T-helper 1 cell treated with Interleukin-12 subunit alpha and Interleukin-12 subunit beta and Interleukin-4 antibody, amounts not matched to agents 30 μg/mL and 1 μg/mL, for 36 hours (primary cell): ENCODE results near the gene IGSF21.

Experiments used
- H3K27ac Mint-ChIP-seq: one replicate; pipeline ENCODE4 v1.8.0; 2021; ENCODE audit warnings: mild to moderate bottlenecking, mixed read lengths
- H3K27me3 Mint-ChIP-seq: one replicate; pipeline ENCODE4 v1.8.0; 2021; ENCODE audit warnings: low read depth, mixed read lengths
- H3K36me3 Mint-ChIP-seq: one replicate; pipeline ENCODE4 v1.8.0; 2021; ENCODE audit warnings: low read depth, mixed read lengths
- H3K4me1 Mint-ChIP-seq: one replicate; pipeline ENCODE4 v1.8.0; 2021; ENCODE audit warnings: low read depth, mixed read lengths
- H3K4me3 Mint-ChIP-seq: one replicate; pipeline ENCODE4 v1.8.0; 2021; ENCODE audit warnings: mild to moderate bottlenecking, moderate library complexity, mixed read lengths
- H3K9me3 Mint-ChIP-seq: one replicate; pipeline ENCODE4 v1.8.0; 2021; ENCODE audit warnings: mixed read lengths

The IGSF21 gene

DNA sequence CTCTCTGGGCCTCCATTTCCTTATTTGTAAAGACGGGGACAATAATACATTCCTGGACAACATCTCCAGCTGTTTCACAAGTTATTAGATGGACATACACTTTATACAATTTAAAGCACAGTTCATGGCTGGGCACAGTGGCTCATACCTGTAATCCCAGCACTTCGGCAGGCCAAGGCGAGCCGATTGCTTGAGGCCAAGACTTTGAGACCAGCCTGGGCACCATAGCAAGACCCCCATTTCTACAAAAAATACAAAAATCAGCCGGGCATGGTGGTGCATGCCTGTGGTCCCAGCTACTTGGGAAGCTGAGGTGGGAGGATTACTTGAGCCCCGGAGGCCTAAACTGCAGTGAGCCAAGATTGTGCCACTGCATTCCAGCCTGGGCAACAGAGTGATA is 34.1 kb downstream of the IGSF21 start:
- no peaks in the 10 kb centered on the region for H3K36me3 Mint-ChIP-seq
- no peaks in the 10 kb centered on the region for H3K27me3 Mint-ChIP-seq
- no peak overlapping the region for H3K27ac Mint-ChIP-seq
- H3K9me3 Mint-ChIP-seq, result no peaks in the 10 kb centered on the region
- H3K4me3 Mint-ChIP-seq, result no peak overlapping the region
- no peaks in the 10 kb centered on the region for H3K4me1 Mint-ChIP-seq

DNA sequence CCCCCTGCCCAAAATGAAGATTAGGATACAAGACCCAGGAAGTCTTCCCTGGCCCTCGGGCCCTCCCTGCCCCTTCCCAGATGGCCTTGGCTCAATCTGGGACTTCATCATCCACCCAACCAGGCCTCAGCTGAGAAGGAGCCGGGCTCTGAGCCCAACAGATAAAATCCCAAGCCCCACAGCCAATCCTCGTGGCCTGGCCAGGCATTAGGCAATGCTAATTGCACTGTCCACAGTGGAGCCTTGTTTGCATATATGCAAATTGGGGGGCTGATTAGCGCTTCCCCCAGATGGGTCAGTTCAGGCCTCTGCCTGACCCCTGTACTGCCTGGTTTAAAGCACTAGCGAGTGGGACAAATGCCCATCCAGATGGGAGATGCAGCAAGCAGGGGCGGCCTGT is 34.9 kb downstream of the IGSF21 start:
- Mint-ChIP-seq H3K36me3 (no peaks in the 10 kb centered on the region), H3K4me1 (no peaks in the 10 kb centered on the region), H3K4me3 (no peak overlapping the region), H3K9me3 (no peaks in the 10 kb centered on the region), H3K27me3 (no peaks in the 10 kb centered on the region), H3K27ac (no peak overlapping the region)

DNA sequence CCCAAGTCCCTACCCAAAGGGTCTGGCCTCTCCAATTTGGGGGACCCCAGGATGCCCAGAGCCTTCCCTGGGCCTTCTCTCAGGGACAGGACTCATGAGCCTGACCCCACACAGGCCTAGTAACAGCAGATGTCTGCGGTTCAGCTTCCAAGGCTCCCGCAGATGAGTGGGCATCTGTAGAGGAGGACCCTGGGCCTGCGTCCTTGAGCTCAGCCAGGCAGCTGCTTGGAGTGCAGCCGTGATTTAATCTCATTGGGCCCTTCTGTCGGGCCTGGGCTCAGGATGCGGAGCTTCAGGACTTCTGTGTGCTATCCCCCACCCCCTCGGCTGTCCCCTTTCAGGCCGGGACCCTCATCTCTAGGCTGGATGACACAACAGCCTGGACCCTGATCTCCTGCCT is 35.4 kb downstream of the IGSF21 start:
- no peaks in the 10 kb centered on the region for H3K36me3 Mint-ChIP-seq
- H3K27ac Mint-ChIP-seq, result no peak overlapping the region
- no peak overlapping the region for H3K4me3 Mint-ChIP-seq
- no peaks in the 10 kb centered on the region for H3K4me1 Mint-ChIP-seq
- no peaks in the 10 kb centered on the region for H3K27me3 Mint-ChIP-seq
- H3K9me3 Mint-ChIP-seq, result no peaks in the 10 kb centered on the region

DNA sequence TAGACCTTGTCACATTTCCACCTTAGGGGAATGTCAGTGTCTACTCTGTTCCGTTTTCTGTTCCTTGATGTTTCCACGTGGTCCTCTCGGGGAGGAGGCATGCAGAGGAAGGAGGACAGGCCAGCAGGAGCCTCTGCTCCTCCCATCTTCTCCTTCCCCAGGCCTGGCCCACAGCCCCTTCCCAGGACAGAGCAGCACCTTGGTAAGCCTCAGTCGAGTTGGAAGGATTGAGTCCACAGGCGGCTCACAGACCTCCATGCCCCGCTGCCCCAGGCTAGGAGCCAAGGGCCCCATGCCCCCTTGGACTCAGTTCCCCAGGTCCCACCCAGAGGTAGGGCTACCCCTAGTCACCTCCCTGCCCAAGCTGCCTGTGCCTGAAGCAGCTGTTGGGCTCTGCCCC is 36.5 kb downstream of the IGSF21 start:
- Mint-ChIP-seq H3K4me3 (no peak overlapping the region), H3K27ac (no peak overlapping the region), H3K36me3 (no peaks in the 10 kb centered on the region), H3K9me3 (no peaks in the 10 kb centered on the region), H3K27me3 (no peaks in the 10 kb centered on the region), H3K4me1 (no peaks in the 10 kb centered on the region)

DNA sequence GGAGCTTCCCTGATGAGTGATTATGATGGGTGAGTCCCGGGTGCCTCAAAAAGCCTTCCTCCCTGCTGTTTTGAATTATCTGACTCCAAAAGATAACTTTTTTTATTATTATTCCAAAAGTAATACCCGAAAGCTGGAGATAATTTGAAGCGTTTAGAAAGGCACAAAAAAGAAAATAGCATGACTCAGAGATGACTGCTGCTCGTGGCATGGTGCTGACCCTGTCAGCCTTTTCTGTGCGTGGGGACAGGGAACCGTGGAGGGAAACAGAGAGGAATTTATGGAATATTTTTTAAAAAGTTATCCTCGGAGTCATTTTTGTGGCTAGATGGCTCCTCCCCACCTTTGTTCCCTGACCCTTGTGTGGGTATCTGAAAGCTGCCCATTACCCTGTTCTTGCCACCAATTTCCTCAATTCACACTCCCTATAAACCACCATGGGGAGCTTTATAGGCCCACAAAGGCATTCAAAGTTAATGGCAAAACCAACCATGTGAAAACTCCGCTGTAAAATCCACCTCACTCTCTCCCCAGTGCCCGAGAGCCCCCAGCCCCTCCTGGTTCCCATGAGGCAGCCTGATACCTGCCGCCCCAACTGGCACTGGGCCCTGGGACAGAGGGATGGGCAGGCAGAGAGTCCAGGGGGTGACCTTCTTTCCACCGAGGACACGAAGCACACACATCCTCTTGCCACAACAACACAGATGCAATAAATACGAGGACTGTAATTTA is 37.5 kb downstream of the IGSF21 start:
- H3K36me3 Mint-ChIP-seq, result no peaks in the 10 kb centered on the region
- H3K27ac Mint-ChIP-seq, result no peak overlapping the region
- H3K4me3 Mint-ChIP-seq, result no peak overlapping the region
- H3K4me1 Mint-ChIP-seq, result no peaks in the 10 kb centered on the region
- H3K27me3 Mint-ChIP-seq, result no peaks in the 10 kb centered on the region
- no peaks in the 10 kb centered on the region for H3K9me3 Mint-ChIP-seq

DNA sequence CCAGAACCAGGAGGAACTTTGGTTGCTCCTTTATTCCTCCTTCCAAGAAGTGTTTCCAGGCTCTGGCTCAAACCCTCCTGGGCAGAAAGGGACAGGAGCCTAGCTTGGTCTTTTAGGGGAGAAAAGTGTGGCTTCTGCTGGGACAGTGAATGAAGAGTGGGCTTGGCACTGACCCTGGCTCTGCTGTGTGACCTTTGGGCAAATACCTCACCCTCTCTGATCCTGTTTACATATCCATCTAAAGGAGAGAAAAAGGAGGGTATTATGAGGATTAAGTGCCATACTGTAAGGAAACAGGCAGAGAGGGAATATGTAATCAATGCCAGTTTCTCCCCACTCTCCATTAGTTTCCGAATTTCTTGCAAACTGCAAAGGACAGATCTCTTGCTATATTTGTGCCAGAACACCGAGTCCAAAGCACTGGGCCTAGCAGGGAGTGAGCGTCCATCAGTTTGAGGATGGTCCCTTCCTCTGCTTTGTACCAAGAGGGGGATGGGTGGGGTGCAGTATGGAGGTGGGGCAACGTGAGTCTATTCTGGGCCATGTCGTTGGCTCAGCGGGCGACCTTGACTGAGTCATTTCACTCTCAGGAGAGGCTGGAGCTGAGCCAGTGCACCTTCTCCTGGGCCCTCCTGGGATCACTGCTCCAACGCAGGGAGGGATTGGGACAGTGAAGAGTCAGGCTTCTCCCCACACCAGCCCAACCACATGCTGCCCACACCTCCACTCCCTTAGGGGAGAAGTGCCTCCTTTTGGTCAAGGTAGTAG is 38.4 kb downstream of the IGSF21 start:
- Mint-ChIP-seq H3K27ac (no peak overlapping the region), H3K4me1 (no peaks in the 10 kb centered on the region), H3K36me3 (no peaks in the 10 kb centered on the region), H3K4me3 (no peak overlapping the region), H3K27me3 (no peaks in the 10 kb centered on the region), H3K9me3 (no peaks in the 10 kb centered on the region)

DNA sequence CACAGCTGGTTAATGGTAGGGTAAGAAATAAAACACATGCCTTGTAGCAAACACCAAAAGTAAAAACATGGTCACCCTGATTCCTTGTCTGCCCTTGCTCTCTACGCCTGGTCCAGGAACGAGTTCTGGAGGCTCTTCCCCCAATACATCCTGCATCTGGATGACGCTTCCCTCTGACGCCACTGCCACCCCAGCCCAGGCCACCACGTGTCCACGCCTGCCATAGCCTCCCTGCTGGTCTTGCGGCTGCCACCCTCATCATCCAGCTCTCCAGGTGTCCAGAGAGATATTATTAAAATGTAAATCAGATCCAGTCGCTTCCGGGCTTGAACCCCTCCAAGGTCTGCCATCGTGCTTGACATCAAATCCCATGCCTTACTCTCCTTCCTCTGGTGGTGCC is 39.3 kb downstream of the IGSF21 start:
- Mint-ChIP-seq H3K27ac (no peak overlapping the region), H3K4me3 (no peak overlapping the region), H3K27me3 (no peaks in the 10 kb centered on the region), H3K4me1 (no peaks in the 10 kb centered on the region), H3K36me3 (no peaks in the 10 kb centered on the region), H3K9me3 (no peaks in the 10 kb centered on the region)

DNA sequence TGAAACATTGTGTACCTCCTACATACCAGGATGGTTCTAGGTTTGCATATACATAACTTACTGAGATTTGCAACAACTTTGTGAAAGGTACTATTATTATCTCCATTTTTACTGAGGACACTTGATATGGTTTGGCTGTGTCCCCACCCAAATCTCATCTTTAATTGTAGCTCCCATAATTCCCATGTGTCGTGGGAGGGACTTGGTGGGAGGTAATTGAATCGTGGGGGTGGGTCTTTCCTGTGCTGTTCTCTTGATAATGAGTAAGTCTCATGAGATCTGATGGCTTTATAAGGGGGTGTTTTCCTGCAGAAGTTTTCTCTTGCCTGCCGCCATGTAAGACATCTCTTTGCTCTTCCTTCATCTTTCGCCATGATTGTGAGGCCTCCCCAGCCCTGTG is 40.1 kb downstream of the IGSF21 start:
- Mint-ChIP-seq H3K4me1 (no peaks in the 10 kb centered on the region), H3K27ac (no peak overlapping the region), H3K9me3 (no peaks in the 10 kb centered on the region), H3K36me3 (no peaks in the 10 kb centered on the region), H3K4me3 (no peak overlapping the region), H3K27me3 (no peaks in the 10 kb centered on the region)

DNA sequence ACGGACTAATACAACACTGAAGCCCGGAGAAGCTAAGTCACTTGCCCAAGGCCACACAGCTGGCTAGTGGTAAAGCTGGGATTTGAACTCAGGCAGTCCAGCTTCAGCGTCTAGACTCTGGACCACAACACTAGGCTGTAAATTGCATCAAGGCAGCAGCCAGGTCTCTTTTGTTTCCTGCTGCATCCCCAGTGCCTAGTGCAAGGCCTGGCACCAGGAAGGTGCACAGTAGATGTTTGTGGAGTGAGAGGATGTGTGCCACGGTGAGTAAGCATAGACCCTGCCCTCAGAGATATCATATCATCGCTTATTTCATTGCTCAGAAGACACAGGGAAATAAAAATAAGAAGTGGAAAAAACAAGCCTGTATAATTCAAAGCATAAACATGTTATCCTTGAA is 40.9 kb downstream of the IGSF21 start:
- Mint-ChIP-seq H3K4me3 (no peak overlapping the region), H3K4me1 (no peaks in the 10 kb centered on the region), H3K27me3 (no peaks in the 10 kb centered on the region), H3K36me3 (no peaks in the 10 kb centered on the region), H3K9me3 (no peaks in the 10 kb centered on the region), H3K27ac (no peak overlapping the region)

DNA sequence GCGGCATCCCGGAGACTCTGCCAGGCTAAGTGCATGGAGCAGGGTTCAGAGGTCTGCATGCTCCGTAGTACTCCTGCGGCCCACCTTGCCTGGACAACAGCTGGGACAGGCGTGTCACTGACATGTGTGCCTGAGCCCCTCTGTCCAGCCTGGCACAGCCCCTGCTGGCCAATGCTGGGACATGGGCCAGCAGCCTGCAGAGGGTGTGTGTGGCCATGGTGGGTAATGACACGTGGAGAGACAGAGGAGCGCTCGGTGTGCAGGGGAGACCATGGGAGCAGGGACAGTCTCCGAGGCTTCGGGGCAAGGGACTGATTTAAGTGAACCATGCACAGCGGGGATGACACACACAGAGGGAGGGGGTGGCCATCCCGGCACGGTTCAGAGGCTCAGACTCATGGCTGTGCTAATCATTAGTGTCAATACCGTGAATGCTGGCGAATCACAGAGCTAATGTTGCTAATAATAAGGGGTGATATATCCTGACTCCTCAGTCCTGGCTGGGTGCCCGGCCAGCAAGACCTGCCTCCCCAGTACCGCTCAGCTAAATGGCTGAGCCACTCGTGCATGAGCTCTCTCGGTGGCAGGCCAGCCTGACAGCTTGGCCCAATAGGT is 41.5 kb downstream of the IGSF21 start:
- H3K4me1 Mint-ChIP-seq, result no peaks in the 10 kb centered on the region
- no peaks in the 10 kb centered on the region for H3K27me3 Mint-ChIP-seq
- no peaks in the 10 kb centered on the region for H3K9me3 Mint-ChIP-seq
- H3K27ac Mint-ChIP-seq, result no peak overlapping the region
- H3K4me3 Mint-ChIP-seq, result no peak overlapping the region
- H3K36me3 Mint-ChIP-seq, result no peaks in the 10 kb centered on the region

DNA sequence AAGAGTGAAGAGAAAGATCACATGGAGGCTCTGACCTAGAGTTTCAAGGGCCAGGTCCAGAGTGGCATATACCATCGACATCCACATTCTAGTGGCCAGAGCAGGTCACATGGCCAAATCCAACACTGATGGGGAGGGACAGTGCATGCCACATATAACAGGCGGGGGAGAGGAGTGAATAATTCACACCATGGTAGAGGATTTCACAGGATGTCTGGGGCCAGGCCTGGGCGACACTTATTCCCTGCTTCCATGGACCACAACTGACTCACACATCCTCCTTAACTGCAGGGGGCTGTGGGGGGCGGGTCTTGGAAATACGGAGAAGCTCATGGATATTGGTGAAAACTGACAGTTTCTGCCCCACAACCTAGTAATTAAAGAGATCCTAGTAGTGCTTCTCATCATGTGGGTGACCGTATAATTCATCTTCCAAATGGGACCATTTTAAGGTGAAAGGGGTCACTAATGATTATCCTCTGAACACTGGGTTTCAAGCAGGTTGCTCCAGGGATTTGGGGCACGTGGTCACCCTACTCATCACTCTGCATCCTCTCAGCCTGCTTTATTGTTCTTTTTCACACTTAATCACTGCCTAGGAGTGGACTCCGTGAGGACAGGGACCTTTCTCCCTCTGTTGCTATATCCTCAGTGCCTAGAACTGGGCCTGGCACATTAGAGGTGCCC is 44.0 kb downstream of the IGSF21 start:
- H3K36me3 Mint-ChIP-seq, result no peaks in the 10 kb centered on the region
- H3K9me3 Mint-ChIP-seq, result no peaks in the 10 kb centered on the region
- no peaks in the 10 kb centered on the region for H3K27me3 Mint-ChIP-seq
- no peak overlapping the region for H3K4me3 Mint-ChIP-seq
- H3K4me1 Mint-ChIP-seq, result no peaks in the 10 kb centered on the region
- no peak overlapping the region for H3K27ac Mint-ChIP-seq

DNA sequence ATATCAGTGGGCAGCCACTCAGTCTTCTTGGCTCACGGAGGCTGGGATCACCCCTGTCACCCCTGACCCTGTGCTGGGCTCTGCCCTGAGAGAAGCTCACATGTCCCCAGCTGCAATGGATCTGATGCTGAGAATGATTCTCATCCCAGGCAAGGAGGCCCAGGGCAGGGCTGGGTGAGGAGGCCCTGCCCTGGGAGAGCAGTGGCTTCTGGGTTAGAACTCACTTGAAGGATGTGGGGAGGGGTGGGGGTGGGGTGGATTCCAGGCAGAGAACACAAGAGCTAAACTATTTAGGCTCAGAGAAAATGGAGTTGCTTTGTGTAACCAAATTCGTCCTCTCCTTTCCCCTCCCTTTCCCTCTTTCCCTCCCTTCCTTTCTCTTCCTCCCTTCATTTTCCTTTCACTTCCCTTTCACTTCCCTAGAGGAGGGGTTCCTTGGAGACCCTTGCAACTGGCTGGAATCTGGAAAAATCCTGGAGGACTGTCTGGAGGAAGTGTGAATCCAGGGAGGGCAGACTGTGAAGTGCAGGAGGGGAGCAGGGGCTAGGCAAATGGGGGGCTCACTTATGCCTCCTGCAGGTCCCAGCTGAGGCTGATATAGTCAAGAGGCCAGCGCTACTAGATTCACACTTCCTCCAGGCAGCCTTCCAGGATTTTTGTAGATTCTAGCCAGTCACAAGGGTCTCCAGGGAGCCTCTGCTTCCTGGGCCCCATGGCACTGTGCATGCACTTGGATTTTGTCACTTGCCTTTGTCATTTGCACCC is 47.0 kb downstream of the IGSF21 start:
- no peaks in the 10 kb centered on the region for H3K27me3 Mint-ChIP-seq
- no peak overlapping the region for H3K27ac Mint-ChIP-seq
- no peak overlapping the region for H3K4me3 Mint-ChIP-seq
- H3K36me3 Mint-ChIP-seq, result no peaks in the 10 kb centered on the region
- H3K9me3 Mint-ChIP-seq, result no peaks in the 10 kb centered on the region
- no peaks in the 10 kb centered on the region for H3K4me1 Mint-ChIP-seq

DNA sequence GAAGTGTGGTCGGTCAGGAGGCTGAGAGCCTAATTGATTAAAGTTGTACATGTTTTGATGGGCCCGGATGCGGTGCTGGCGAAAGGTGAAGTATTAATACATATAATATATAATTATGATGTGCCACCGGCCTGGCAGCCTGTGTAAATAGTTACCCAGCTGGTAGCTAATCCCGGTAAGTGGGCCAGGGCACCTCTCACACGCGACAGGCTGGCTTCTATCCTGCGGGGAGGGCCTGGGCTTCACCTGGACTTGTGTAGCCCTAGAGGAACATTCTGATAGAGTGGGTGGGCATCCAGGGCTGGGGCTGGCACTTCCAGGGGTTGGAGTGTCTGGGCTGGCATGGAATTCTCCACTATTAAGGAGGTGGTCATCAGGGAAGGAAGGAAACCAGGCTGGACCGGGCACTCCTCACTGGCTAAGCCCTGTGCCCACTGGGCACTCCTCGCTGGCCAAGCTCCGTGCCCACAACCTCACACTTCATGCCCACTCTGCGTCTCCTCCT is 48.3 kb downstream of the IGSF21 start:
- H3K36me3 Mint-ChIP-seq, result no peaks in the 10 kb centered on the region
- no peaks in the 10 kb centered on the region for H3K27me3 Mint-ChIP-seq
- no peaks in the 10 kb centered on the region for H3K9me3 Mint-ChIP-seq

DNA sequence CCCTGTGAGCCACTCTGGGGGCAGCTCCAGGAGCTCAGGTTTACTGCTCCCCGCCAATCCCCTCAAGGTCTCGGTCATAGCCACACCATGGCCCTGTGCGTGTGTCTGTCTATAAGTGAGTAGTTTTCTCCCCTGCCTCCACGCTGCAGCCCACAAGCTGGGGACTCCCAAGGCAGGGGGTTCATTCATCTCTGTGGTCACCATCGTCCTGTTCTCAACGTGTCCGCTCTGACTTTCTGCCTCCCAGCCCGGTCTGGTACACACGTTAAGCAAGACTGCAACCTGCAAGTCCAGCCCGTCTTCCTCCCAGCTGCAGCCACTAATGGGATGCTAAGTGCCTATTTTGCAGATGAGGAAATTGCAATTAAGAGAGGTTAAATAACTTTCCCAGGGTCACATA is 49.8 kb downstream of the IGSF21 start:
- no peak overlapping the region for H3K27ac Mint-ChIP-seq
- no peak overlapping the region for H3K4me3 Mint-ChIP-seq
- H3K36me3 Mint-ChIP-seq, result no peaks in the 10 kb centered on the region
- no peaks in the 10 kb centered on the region for H3K4me1 Mint-ChIP-seq
- no peaks in the 10 kb centered on the region for H3K9me3 Mint-ChIP-seq
- no peaks in the 10 kb centered on the region for H3K27me3 Mint-ChIP-seq

More for the DNA sequence above, 48.3 kb downstream of the IGSF21 start:
- no peak overlapping the region for H3K27ac Mint-ChIP-seq
- H3K4me1 Mint-ChIP-seq, result no peaks in the 10 kb centered on the region
- H3K4me3 Mint-ChIP-seq, result no peak overlapping the region
